Activated gamma-delta T cell (primary cell): ENCODE measurements around the gene LECT2.

Experiments
- DNase-seq: peaks from one replicate; lab custom pipeline; 2025; lab: John Stamatoyannopoulos, UW
- total RNA-seq, 2 donors: gene quantifications; one replicate each; lab custom pipeline; 2026; lab: John Stamatoyannopoulos, UW

LECT2 gene
- total RNA-seq = 0 reads per million in 2 donors

DNA sequence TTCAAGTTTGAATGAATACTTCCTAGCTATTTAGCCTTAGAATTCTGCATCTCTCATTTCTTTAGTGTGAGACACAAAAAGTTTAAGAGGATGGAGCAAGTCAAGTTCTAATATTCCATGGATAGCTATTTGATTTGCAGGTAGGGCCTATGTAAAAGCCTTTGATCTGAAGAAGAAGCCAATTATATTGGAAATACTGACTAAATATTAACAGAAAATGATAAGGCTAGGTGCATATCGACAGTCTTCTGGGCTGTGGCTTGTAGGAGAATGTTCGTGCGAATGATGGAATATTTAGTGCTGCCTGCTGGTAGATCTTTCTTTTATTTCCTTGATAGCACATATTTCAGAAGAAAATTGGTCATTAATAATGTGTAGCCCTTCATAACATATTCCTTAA lies at the start of gene LECT2:
Gene LECT2 (minus strand): TSS at position 85 of the 400 bp plus-strand sequence. CDS start 150 bp downstream, outside the sequence.
- DNase-seq = no peak

DNA sequence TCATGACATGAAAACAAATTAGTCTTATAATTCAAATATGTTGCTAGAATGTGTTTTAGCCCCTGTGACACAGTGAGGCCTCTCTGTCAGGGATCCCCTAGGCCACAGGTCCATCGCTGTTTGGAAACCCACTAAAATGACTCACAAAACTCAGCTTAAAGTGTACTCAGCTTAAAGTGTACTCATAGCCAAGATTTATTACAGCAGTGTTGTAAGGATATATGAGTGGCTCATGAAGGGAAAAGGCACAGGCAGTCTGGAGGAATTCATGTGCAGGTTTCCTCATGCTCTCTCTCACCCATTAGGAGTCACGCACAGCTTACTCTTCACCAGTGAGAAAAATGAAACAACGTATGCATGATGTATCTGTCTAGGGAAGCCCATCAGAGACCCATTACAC lies 49.7 kb upstream of the LECT2 start:
- no peak for DNase-seq

DNA sequence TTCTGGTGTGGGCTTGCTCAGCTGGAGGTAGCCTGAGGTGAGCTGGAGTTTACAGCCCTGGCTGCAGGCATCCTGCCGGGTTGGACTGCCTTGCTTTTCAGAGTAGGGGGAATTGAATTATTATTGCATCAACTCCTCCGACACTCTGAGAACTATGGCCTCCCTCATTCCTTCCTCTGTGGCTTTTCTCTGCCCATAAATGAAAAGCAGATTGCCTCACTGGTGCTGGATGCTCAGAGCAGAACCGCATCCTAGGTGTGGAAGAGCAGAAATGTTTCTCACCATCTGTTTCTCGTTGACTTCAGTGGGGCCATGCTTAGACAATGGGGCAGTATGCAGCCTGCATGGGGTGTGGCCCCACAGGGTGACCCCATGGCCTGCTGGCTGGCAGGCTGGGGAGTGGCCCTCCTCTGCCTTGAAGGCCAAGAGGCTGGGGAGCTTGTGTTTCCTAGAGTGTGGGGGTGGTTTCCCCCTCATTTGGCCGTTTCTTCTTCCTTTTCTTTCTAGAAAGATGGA lies 46.7 kb upstream of the LECT2 start:
- DNase-seq = no peak

DNA sequence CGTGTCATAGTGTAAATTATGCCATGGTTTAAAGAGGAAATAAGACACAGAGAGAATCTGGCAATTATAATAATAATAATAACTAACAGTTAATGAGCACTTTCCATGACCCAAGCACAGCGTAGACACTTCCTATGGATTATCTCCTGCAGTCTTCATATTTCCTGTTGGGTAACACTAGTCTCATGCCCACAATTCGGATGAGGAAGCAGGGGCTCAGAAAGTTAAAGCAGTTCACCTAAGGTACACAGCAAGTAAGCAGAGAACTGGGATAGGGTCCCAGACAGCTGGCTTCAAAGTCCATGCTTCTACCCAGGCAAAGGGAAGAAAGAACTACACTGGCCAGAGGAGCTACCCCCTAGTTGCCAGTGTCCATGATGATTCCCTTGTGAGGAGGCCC lies 46.1 kb upstream of the LECT2 start:
- DNase-seq = no peak

DNA sequence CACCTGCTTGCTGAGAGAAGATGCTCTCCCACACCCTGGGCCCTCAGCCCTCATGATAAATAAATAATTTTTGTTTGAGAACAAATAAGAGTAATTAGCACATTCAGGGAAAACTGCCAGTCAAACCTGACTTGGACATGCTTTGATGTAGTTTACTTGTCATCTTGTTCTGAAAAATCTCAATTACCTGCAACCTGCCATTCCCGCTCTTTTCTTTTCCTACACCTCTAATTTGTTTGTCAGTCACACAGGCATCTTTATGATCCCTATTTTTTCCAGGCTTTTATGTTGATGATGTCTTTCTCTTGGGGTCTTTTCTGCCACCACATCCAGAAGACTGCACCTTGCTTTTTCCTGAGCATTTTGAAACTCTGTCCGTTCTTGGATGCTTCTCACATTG lies 45.4 kb upstream of the LECT2 start:
- no peak for DNase-seq

DNA sequence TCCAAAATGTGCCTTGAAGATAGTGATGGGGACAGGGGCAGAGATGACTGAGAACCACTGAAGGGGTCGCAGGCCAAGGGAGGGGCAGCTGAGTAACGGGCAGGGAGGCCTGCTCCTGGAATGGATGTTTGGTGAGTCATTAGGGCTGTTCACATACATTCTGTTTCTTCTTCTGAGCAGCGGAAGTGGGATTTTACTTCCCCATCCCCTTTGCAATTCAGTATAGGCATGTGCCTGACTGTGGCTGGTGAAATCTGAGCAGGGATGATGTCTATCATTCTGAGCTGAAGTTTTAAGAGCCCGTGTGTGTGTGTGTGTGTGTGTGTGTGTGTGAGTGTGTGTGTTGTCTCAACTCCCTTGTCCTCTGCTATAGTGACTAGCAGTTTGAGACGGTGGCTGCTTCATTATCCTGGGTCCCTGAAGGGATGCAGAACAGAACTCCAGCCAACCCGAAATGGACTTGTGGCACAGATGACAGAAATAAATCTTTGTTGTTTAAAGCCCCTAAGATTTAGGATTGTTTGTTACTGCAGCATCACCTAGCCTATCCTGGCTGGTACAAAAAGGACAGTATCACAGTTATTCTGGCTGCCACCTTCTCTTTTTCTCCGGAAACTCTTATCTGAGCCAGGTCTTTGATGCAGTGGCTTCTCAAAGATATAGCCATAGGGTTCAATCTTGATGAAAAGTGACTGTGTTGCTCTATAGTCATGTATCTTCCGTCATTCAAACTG lies 44.8 kb upstream of the LECT2 start:
- DNase-seq = no peak

DNA sequence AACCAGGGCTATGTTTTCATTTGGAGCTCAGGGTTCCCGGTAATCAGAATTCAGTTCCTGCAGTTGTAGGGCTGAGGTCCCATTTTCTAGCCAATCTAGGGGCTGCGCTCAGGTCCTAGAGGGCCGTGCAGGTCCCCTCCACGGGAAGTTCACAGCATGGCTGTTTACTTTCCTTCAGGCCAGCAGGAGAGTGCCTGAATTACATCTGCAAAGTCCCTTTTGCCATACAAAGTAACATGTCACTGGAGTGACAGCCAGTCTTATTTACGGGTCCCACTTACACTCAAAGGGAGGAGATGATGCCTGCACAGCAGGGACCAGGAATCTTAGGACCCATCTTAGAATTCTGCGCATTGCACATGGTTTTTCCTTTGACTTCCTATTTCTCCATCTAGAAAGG lies 44.1 kb upstream of the LECT2 start:
- DNase-seq = no peak

DNA sequence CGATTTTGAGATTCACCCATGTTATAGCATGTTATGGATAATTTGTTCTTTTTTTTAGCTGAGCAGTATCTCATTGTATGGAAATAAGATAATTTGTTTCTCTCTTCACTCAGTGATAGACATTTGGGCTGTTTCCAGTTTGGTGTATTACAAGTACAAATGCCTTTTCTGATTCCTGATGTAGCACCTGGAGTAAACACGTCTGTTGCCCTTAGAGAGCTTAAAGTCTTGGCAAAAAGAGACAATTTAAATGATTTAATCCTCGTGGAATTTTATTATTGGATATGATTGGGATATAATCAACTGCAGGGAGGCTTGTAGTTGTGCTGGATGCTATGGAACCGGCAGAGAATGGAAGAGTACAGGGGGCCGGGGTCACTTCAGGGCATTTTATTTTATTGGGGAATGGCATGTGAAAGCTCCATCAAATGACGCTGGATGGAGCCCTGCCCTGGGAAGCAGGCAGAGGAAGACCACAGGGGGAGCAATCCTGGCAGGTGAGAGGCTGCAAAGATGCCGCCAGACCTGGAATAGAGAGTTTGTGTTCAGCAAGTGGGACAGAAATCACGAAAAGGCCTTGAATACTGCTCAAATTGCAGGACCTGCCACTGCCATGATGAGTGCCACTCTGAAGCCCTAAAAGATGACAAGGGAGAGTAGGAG lies 43.0 kb upstream of the LECT2 start:
- no peak for DNase-seq

DNA sequence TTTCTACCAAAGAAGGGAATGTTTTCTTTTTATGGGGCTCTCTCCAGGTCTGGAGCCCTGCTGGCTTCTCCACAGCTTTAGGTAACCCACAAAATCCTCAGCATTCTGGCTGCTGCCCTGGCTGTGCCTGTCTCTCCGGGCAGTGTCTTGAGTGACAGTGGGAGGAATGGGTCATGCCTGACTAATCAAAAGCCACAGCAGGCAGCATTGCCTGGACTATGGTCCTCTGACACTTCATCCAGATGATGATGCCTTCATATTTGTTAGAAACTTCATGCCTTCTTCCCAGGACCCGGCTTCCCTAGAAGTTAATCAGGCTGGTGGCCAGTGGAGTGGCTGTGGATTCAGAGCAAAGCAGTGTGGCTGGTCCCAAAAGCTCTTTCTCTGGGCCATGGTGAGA lies 41.8 kb upstream of the LECT2 start:
- DNase-seq = no peak

DNA sequence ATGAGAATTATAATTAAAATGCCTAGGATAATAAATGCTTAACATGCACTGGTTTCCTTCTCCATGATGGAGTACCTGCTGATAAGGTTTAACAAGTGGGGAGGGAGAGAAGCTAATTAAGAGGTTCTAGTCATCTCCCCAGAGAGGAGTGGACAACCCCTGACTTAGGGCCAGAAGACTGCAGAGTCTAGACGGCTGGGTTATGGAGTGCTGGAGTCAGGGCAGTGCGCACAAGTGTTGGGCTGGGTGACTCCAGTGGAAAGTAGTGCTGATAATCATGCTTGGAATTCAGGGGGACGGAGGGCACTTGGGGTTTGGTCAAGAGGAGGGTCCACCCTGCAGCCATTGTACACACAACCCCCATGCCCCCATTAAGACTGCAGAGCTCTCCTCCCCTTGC lies 41.2 kb upstream of the LECT2 start:
- no peak for DNase-seq

DNA sequence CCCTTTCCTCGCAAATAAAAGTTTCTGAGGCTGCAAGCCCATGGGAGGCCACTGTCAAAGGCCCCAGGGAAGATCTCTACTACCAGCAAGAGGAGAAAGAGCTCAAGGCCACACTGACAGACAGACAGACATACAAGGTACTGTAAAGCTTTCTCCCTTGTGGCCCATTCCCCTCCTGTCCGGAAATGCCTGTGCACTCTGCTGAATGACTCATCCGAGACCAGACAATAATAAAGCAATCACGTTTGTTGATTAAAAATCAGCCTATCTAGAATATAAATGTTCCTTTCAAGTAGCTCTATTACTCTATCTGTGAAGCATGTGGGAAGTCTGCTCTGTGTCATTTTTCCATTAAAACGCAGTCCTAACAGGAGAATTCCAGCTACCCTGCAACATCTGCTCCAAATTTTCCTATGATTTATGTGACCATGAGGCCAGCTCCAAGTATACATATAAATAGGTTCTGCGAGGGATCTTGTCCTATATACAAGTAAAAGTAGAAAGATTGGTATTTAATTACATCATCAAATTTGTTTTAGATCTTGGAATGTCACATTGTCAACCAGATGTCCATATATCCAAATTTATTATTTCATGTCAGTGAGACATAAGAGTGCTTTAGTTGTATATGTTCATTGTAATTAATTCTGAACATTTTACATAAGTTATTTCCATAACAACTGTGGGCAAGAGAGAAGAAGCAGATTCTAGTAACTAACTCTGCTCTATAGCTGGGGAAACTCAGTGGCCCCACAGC lies 39.3 kb upstream of the LECT2 start:
- DNase-seq = no peak

DNA sequence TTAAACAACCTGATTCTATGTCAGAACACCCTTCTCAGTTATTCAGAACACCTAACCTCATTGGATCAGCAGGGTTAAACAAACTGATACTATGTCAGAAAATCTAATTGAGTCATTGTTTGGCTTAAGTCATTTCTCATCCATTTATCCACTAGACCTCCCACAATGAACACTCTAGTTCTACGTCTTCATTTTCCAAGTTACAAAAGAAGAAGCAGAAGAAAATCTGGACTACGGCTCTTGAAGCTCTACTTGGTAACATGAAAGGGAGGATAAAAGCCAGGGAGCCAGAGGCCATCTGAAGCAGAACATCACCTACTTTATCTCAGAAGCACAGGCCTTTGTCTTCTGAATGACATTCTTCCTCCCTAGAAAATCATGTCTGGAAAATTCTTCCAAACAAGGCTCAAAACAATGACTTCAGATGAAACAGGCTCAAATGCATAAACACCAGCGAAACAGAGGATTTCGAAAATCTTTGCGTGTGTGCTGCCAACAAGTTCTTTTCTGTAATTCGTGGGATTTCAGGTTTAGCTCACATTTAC lies 38.6 kb upstream of the LECT2 start:
- no peak for DNase-seq

DNA sequence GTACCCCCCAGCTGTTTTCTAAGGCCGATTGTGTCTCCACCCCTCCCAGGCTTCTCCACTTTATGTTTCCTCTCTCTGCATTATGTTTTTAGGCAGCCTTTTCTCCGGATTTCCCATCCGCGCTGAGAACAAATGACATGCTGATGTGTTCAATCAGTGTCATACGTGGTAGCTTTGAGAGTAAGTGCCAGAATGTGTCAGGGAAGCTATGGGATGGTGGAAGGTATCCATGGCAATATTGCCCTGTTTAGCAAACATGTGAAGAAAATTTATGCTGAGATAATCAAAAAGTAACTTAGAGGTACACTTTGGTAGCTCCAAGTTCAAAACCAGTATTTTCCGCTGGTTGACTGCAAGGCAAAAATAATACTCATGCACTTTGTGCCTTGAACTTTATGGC lies 36.6 kb upstream of the LECT2 start:
- DNase-seq = no peak

DNA sequence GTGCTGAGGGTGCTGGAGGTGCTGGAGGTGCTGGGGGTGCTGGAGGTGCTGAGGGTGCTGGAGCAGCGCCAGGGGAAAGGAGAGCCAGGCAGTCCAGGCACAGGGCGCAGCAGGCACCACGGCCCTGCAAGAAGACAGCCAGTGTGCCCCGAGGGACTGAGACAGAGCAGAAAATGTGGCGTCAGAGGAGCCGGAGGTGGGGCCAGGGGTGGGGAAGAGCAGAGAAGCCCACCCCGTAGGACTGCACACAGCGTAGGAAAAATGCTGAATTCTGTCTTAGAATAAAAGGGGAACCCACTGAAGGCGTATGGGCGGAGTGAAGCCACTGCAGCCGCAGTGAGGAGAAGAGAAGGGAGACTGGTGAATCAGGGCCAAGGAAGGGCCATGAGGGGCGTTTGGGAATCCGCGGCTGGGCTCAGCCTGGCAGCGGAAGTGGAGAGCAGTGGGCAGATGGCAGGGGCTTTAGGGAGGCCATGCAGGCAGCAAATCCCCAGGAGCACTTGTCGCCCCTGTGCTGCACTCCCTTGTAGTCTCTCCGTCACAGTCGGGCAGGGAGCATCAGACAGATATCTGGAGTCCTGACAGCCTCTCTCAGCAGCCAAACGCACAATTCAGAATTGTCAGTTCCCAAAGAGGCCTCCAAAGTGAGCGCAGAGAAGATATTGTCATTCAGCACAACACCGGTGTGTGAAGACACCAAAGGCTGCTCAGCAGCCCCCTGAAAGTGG lies 35.9 kb upstream of the LECT2 start:
- DNase-seq = no peak

DNA sequence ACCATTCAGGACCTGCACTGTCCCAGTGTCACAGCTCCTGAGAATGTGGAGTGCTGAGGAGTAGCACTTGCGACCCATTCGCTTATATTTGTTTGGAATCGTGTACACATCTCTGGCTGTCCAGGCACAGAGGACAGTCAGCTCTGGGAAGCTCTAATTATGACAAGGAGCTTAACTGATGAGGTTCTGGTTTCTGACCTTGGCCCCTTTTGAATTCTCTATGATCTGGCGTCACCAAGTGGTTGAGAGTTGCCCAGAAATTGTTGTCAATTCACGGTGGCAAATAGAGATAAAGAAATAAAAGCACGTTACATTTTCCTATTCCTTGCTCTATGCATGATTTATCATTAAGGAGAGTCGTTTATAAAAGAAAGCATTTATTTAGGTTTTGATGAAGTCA lies 34.9 kb upstream of the LECT2 start:
- no peak for DNase-seq

DNA sequence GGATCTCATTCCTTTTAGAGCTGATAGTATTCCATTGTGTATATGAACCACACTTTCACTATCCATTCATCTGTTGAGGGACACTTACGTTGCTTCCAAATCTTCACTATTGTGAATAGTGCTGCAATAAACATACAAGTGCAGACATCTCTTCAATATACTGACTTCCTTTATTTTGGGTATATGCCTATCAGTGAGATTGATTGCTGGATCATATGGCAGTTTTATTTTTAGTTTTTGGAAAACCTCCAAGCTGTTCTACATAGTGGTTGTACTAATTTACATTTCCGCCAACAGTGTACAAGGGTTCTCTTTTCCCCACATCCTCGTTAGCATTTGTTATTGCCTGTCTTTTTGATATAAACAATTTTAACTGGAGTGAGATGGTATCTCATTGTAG lies 33.8 kb upstream of the LECT2 start:
- no peak for DNase-seq

DNA sequence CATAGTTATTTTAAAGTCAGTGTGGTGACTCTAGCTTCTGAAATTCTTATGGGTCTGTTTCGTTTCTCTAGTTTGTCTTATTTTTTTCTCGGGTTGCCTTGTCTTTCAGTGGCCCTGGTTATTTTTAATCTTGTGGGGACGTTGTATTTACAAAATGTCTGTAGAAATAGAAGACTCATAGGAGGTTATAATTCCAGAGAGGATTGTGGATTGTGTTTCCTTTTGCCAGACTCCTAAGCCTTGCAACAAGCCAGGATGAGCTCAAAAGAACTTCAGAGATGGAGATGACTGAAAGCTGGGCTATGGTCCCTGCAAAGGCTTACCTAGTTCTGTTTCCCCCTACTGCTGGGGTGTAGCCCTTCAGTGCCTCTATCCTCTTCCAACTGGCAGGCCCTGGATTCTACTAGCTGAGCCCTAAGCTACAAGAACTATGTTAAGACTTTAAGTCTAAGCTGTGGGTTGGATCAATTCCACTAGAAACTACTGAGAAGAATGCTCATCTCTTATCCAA lies 32.2 kb upstream of the LECT2 start:
- no peak for DNase-seq

DNA sequence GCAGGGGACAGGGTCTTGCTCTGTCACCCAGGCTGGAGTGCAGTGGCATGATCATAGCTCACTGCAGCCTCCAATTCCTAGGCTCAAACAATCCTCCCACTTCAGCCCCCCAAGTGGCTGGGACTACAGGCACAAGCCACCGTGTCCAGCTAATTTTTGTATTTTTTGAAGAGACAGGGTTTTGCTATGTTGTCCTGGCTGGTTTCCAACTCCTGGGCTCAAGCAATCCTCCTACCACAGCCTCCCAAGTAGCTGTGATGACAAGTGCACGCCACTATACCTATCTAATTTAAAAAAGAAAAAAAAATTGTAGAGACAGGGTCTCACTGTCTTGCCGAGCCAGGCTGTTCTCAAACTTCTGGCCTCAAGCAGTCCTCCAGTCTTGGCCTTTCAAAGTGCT lies 31.6 kb upstream of the LECT2 start:
- no peak for DNase-seq

DNA sequence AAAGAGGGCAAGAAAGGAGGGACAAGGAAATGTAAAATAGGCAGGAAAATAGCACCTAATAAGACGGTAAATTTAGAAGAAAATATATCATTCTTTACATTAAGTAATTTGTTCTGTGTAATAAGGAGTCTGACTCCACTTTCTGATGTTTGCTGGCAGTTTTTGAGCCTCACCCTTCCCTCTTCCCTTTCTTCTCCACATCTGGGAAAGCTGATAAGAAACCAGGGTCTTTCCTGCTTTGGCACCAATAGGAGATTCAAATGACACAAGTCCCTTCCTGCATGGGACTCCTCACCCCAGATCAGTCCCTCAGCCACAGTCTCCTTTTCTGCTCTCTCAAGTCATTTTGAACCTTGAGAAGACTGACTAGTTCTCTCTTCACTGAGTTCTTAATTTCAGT lies 31.2 kb upstream of the LECT2 start:
- no peak for DNase-seq

DNA sequence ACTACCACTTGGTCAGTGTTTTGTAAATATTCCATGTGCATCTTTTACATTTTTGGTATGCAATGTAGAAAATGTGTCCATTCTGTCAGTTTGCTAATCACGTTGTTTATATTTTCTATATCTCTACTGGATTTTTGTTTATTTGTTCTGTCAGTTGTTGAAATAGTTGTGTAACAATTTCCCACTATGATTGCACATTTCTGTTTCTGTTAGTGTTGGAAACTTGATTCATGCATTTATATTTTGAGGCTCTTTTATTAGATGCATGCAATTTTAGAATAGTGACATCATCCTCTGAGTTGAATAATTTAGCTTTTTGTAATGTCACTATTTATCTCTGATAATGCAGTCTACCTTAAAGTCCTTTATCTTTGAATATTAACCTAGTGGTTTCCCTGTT lies 25.8 kb upstream of the LECT2 start:
- DNase-seq = no peak

DNA sequence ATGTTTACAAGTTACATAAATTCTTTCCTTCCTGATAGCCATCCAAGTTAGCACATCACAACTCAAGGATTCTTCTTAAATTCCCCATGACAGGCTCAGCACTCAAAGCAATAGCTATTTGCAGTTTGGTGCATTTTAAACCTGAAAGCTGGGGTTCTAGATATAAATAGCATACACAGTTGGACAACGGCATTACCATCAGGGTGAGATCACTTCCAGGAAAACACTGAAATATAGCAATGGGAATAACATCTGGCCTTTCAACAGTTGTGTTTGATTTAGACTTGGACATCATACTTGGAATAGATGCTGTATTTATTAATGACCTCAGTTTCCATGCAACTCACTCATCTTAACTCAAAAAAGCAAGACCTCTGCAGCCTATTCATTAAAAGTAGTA lies 24.7 kb upstream of the LECT2 start:
- no peak for DNase-seq

DNA sequence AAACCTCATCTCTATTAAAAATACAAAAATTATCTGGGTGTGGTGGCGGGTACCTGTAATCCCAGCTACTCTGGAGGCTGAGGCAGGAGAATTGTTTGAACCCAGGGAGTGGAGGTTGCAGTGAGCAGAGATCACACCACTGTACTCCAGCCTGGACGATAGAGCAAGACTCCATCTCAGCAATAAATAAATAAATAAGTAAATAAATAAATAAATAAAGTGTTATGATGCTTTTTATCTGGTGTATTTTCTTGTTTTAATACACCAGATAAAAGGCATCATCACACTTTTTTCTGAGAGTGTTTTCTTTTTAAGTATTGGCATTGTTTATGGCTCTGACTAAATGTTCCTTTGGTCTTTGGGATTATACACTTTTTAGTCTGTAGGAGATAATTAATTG lies 24.2 kb upstream of the LECT2 start:
- no peak for DNase-seq
